ENCODE results near the gene PROB1. TPM values are rescaled to one million over a fixed set of nuclear protein-coding genes. Genes with fewer than 3 reads are reported as not detected.

Gene PROB1
- total and polyA plus RNA-seq, 2 of the 8 experiments (the other 6 are each of a cell fraction or from before 2014, with no cell fraction given): 0.89 to 3.1 TPM

DNA sequence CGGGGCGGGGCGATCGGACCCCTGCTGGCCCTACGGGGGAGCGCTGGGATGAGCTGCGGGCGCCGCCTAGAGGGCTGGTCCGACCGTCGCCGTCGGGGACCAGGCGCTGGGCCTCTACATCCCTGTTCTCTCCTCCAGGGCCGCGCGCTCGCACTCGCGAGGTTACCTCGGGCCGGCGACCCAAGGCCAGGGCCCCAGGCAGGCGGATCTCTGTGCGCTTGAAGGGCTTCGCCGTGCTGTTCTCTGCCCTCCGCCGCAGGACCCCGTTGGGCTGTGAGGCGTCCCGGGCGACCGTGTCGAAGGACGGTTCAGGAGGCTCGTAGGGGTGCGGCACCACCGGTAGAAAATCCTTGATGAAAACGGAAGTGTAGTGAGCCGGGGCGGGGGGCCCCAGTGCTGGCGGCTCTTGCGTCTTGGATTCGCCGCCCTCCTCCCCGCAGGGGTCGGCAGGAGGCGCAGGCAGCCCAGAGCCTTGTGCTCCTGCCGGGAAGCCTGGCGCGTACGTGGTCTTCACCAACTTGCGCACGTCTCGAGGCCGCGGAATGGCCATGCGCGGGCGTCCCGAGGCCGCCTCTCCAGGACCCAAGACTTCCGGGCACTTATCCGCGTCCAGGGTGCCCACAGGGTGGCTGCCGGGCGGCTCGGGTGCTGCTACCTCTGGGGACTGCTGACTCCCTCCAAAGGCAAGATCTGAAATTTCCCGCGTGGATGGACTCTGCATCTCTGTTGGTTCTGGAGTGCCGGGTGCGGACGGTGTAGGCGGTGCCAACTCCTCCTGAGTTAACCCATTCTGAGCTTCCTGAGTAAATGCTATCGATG, 2.0 kb downstream of the PROB1 start (continued):
- TF ChIP-seq, protein P1, sequence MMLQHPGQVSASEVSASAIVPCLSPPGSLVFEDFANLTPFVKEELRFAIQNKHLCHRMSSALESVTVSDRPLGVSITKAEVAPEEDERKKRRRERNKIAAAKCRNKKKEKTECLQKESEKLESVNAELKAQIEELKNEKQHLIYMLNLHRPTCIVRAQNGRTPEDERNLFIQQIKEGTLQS (IDR thresholded peaks at IDR 0.05; ENCODE audit: insufficient read depth, low read depth, low read length): no peak
- TF ChIP-seq CHD2 (IDR thresholded peaks at IDR 0.05; ENCODE audit: low read length): peak; percentile 68
- no peak for TF ChIP-seq CHD7 (IDR thresholded peaks at IDR 0.05; ENCODE audit: insufficient replicate concordance, low read length)
- TF ChIP-seq, protein P2, sequence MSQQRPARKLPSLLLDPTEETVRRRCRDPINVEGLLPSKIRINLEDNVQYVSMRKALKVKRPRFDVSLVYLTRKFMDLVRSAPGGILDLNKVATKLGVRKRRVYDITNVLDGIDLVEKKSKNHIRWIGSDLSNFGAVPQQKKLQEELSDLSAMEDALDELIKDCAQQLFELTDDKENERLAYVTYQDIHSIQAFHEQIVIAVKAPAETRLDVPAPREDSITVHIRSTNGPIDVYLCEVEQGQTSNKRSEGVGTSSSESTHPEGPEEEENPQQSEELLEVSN (IDR thresholded peaks at IDR 0.05): peak; percentile 75
- no peak for TF ChIP-seq SP1 (IDR thresholded peaks at IDR 0.05; ENCODE audit: low read depth, low read length)
- no peak for TF ChIP-seq CBX5 (IDR thresholded peaks at IDR 0.05; ENCODE audit: low read depth, low read length)
- TF ChIP-seq SAP30 (IDR thresholded peaks at IDR 0.05; ENCODE audit: insufficient read depth, insufficient replicate concordance, low read length): no peak
- TF ChIP-seq EZH2 (IDR thresholded peaks at IDR 0.05; ENCODE audit: low read depth, low read length, severe bottlenecking): no peak
